RWPE1 (cell line): ENCODE measurements around the gene WFDC12.
A peak's percentile ranks its signal among the peaks of the same experiment; 100 is the strongest.

Experiments
- CTCF ChIA-PET: fragments of 350-600 bp; sonication (Branson Sonifier 250); formaldehyde crosslinking; extraction: SDS; loops from one replicate; lab custom pipeline; 2021; lab: Yijun Ruan, JAX
- POLR2A ChIA-PET: fragments of 400-600 bp; formaldehyde crosslinking; extraction: SDS; loops from one replicate; lab custom pipeline; 2020; ENCODE audit warnings: antibody characterized with exemption; ENCODE audit not compliant: low non-redundant PET; lab: Yijun Ruan, JAX
- DNase-seq: peaks from one replicate; pipeline ENCODE4 v3.0.0; 2012; ENCODE audit warnings: low spot score
- H3K27ac ChIP-seq: fragments of 450-650 bp; 2 replicates; pipeline ENCODE4 v1.5.1; 2017
- CTCF ChIP-seq: fragments of 450-650 bp; conservative IDR thresholded peaks from 2 replicates; pipeline ENCODE4 v1.5.1; 2017; ENCODE audit warnings: low read depth, mild to moderate bottlenecking

Gene WFDC12

GRCh38 chr20:45103072-45103471, 21.2 kb downstream of the WFDC12 start:
- no peak for TF ChIP-seq CTCF
- H3K27ac ChIP-seq = no peak overlapping the region
- ChIA-PET CTCF (interaction anchor here (0.9 to 1.3 kb wide), 3 partner anchors 9 to 190 kb away, joined by 4 to 5 read pairs (median 5); no protein-coding TSS in a partner anchor), POLR2A (no interaction called here)
- no peak for DNase-seq

GRCh38 chr20:45101333-45101850, 22.9 kb downstream of the WFDC12 start:
- H3K27ac ChIP-seq = no peak overlapping the region
- ChIA-PET CTCF (interaction anchor here (0.5 to 1.4 kb wide), 6 partner anchors 57 to 1027 kb away, joined by 4 to 6 read pairs (median 4); no protein-coding TSS in a partner anchor), POLR2A (no interaction called here)
- TF ChIP-seq CTCF = no peak
- no peak for DNase-seq

DNA sequence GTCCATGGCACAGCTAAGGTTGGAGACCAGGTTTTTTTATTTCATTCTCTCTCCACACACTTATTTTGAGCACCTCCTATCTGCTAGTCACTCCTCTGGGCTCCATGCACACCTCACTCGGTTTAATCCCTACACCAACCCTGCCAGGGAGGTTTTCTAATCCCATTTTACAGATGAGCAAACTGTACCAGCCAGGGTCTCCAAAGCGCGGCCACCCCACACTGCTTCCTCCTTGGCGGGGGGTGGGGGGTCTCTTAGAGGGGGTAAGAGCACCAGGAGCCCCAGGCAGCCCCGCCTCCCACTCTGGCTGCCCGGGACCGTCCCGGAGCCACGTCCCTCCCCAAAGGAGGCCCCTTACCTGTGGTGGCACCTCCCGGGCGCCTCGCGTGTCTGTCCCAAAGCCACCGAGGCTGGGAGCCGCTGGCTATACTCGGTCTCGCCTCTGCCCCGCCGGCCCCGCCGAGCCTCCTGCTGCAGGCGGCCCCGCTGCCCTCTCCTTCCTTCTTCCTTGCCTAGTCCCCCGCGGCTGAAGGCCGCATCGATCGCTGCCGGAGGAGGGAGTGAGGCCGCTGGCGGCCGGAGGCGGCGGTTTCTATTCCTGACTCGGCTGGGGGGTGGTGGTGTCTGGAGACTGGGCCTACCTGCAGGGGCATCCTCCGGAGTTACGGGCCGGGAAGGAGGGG, 23.6 kb downstream of the WFDC12 start, which contains the start of gene KCNS1:
KCNS1 (minus strand) TSS at position 565 of the 683 bp plus-strand sequence. CDS start 1,891 bp downstream, outside the sequence.
- POLR2A ChIA-PET = no interaction called here
- no peak for DNase-seq
- CTCF ChIA-PET = interaction anchor here (0.5 to 8.7 kb wide), 8 partner anchors 12 to 1028 kb away, joined by 3 to 87 read pairs (median 4); partner anchors contain the start of gene WFDC5
- H3K27ac ChIP-seq = no peak within 1 kb of the TSS
- no peak for TF ChIP-seq CTCF

DNA sequence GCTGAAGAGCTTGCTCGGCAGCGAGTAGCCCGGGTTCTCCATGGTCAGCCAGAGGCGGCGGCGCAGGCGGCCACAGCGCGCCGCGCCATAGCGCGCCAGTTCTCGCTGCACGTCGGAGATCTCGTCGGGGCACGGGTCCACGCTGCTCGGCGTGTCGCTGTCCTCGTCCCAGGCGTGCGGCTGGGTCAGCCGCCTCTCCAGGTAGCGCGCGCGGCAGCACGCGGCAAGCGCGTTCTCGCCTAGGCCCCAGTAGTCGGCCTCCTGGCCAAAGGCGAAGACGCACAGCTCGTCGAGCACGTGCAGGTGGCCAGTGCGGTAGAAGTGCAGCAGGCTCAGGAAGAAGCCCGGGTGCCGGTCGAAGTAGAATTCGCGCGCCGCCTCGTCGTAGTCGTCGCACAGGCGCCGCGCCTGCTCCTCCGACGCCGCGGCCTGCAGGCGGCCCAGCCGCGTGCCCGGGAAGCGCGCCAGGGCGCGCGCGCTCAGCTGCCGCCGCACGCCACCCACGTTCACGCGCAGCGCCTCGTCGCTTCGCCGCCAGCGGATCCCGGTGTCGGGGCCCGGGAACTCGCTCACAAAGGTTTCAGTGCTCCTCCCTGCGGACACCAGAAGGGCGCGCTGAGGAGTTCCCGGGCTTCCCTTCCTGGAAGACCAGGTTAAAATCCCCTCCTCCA, 26.0 kb downstream of the WFDC12 start:
- DNase-seq = peak; percentile 46
- ChIA-PET POLR2A (no interaction called here), CTCF (interaction anchor here (1.2 to 8.7 kb wide), 9 partner anchors 15 to 205 kb away, joined by 3 to 171 read pairs (median 23); partner anchors contain the start of gene WFDC5)
- no peak overlapping the region for H3K27ac ChIP-seq
- no peak for TF ChIP-seq CTCF

GRCh38 chr20:45097485-45098102, 26.7 kb downstream of the WFDC12 start:
- ChIA-PET CTCF (interaction anchor here (0.6 to 8.7 kb wide), 19 partner anchors 8 to 206 kb away, joined by 3 to 171 read pairs (median 15); partner anchors contain the start of gene WFDC5), POLR2A (no interaction called here)
- peak; percentile 38 for DNase-seq
- H3K27ac ChIP-seq = no peak overlapping the region
- no peak for TF ChIP-seq CTCF

GRCh38 chr20:45096781-45097180, 27.5 kb downstream of the WFDC12 start:
- no peak for TF ChIP-seq CTCF
- DNase-seq = no peak
- H3K27ac ChIP-seq = no peak overlapping the region
- ChIA-PET CTCF (interaction anchor here (0.6 to 8.7 kb wide), 24 partner anchors 9 to 215 kb away, joined by 3 to 171 read pairs (median 10); partner anchors contain the start of gene WFDC5), POLR2A (interaction anchor here (1.2 kb wide), 1 partner anchor 165 kb away, joined by 4 read pairs; no protein-coding TSS in a partner anchor)
